ENCODE measurements around the gene ZDHHC18. TPM values are rescaled to one million over a fixed set of nuclear protein-coding genes. Genes with fewer than 3 reads are reported as not detected.

ZDHHC18 gene
- total RNA-seq, 1 donor from 2014 or later = 30.4 TPM

DNA sequence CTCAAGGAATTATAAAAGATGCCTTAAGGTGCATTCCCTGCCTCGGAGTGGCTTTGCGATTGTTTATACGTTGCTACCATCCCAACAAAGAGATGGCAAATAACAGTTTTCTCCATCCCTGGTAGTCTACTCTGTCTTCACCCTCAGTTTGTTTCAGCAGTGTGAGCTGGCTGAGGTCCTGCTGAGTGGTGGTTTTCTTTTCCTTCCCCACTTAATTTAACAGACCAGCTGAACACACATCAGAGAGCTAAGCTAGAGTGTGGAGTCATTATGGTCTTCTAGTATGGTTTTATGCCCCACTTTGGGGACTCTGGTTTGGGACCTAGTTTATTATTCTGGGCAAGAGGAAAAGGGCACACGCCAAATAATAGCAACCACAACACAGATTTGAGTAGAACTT lies 36.6 kb upstream of the ZDHHC18 start:
- Mint-ChIP-seq H3K4me3 (no peak overlapping the region), H3K36me3 (peaks cover 9% of the 10 kb centered on the region), H3K27ac (no peak overlapping the region), H3K27me3 (ENCODE audit: insufficient read depth, low read depth) (peaks cover 7% of the 10 kb centered on the region), H3K4me1 (peaks cover 44% of the 10 kb centered on the region), H3K9me3 (no peaks in the 10 kb centered on the region)
- no peaks in the 10 kb centered on the region for H3K36me3 ChIP-seq
- no peak for DNase-seq (ENCODE audit: low spot score)
- no peak overlapping the region for H3K4me2 ChIP-seq
- no peak overlapping the region for H3K9ac ChIP-seq
- no peaks in the 10 kb centered on the region for H3K9me3 ChIP-seq (ENCODE audit: low read depth)
- TF ChIP-seq EZH2phosphoT487 (IDR thresholded peaks at IDR 0.05) = no peak
- TF ChIP-seq EZH2 (IDR thresholded peaks at IDR 0.05) = no peak
- TF ChIP-seq, protein P1, sequence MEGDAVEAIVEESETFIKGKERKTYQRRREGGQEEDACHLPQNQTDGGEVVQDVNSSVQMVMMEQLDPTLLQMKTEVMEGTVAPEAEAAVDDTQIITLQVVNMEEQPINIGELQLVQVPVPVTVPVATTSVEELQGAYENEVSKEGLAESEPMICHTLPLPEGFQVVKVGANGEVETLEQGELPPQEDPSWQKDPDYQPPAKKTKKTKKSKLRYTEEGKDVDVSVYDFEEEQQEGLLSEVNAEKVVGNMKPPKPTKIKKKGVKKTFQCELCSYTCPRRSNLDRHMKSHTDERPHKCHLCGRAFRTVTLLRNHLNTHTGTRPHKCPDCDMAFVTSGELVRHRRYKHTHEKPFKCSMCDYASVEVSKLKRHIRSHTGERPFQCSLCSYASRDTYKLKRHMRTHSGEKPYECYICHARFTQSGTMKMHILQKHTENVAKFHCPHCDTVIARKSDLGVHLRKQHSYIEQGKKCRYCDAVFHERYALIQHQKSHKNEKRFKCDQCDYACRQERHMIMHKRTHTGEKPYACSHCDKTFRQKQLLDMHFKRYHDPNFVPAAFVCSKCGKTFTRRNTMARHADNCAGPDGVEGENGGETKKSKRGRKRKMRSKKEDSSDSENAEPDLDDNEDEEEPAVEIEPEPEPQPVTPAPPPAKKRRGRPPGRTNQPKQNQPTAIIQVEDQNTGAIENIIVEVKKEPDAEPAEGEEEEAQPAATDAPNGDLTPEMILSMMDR (IDR thresholded peaks at IDR 0.05) = no peak
- peaks cover 11% of the 10 kb centered on the region for H3K79me2 ChIP-seq (ENCODE audit: low read depth)
- no peaks in the 10 kb centered on the region for H3K27me3 ChIP-seq
- H3K27ac ChIP-seq = no peak overlapping the region
- no peak overlapping the region for H2AFZ ChIP-seq (replicated peaks)
- peaks cover 25% of the 10 kb centered on the region for H3K4me1 ChIP-seq
- no peaks in the 10 kb centered on the region for H4K20me1 ChIP-seq (ENCODE audit: low read depth)
- no peak overlapping the region for H3K4me3 ChIP-seq
- H3F3A ChIP-seq (ENCODE audit: low read depth) = peaks cover 38% of the 10 kb centered on the region

DNA sequence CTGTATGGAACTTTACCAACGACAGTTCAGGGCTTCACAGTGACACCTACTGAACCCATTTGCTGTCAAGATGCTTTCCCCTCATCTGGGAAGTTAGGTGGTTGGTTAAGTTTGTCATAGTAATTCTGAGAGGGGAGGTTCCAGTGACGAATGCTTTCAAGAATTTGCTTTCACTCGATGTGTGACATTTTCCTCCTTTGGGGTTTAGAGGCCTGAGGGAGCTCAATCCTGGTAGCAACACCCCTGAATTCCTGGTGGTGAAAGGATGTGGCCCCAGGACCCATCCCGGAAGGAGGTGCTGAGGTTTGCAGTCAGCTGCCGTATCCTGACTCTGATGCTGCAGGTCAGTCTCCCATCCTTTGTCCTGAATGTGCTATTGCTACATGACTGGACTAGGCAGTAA lies 35.9 kb upstream of the ZDHHC18 start:
- Histone ChIP-seq H3K27ac (no peak overlapping the region), H4K20me1 (ENCODE audit: low read depth) (no peaks in the 10 kb centered on the region), H3K4me3 (no peak overlapping the region), H3K4me2 (no peak overlapping the region), H3K79me2 (ENCODE audit: low read depth) (peaks cover 11% of the 10 kb centered on the region), H3K4me1 (peaks cover 24% of the 10 kb centered on the region), H3K36me3 (no peaks in the 10 kb centered on the region), H3K9me3 (ENCODE audit: low read depth) (no peaks in the 10 kb centered on the region), H2AFZ (replicated peaks) (no peak overlapping the region), H3K27me3 (no peaks in the 10 kb centered on the region), H3K9ac (peak overlapping the region; percentile 7), H3F3A (ENCODE audit: low read depth) (peaks cover 32% of the 10 kb centered on the region)
- Mint-ChIP-seq H3K4me1 (peaks cover 38% of the 10 kb centered on the region), H3K36me3 (peaks cover 12% of the 10 kb centered on the region), H3K27ac (peak overlapping the region; percentile 80), H3K4me3 (peak overlapping the region; percentile 50), H3K27me3 (ENCODE audit: insufficient read depth, low read depth) (peaks cover 7% of the 10 kb centered on the region), H3K9me3 (no peaks in the 10 kb centered on the region)
- DNase-seq (ENCODE audit: low spot score) = no peak
- TF ChIP-seq EZH2 (IDR thresholded peaks at IDR 0.05) (no peak), EZH2phosphoT487 (IDR thresholded peaks at IDR 0.05) (no peak)
- TF ChIP-seq, protein P1 (IDR thresholded peaks at IDR 0.05) = no peak

DNA sequence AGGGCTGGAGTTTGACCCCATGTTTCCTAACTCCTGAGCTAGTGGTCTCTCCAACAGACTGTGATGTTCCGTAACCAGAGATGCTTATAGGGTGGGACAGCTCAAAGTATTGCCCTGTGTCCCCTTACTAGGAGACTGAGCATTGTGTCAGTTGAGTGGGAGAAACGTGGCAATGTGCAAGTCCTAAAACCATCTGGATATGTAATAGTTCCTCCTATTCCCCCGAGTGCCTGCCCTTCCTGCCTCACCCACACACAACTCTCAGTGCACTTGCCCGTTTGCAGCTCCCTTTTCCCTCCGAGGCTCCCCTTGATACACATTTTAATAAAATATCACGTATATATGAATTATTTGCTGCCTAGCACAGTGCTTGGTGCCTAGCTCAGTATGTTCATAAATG lies 35.3 kb upstream of the ZDHHC18 start:
- Histone ChIP-seq H3K4me3 (no peak overlapping the region), H3K27ac (no peak overlapping the region), H4K20me1 (ENCODE audit: low read depth) (no peaks in the 10 kb centered on the region), H3F3A (ENCODE audit: low read depth) (peaks cover 26% of the 10 kb centered on the region), H3K27me3 (no peaks in the 10 kb centered on the region), H3K4me1 (peaks cover 18% of the 10 kb centered on the region), H2AFZ (replicated peaks) (no peak overlapping the region), H3K9ac (no peak overlapping the region), H3K79me2 (ENCODE audit: low read depth) (peaks cover 11% of the 10 kb centered on the region), H3K9me3 (ENCODE audit: low read depth) (no peaks in the 10 kb centered on the region), H3K36me3 (no peaks in the 10 kb centered on the region), H3K4me2 (no peak overlapping the region)
- H3K4me1 Mint-ChIP-seq = peaks cover 32% of the 10 kb centered on the region
- TF ChIP-seq EZH2 (IDR thresholded peaks at IDR 0.05) (no peak), EZH2phosphoT487 (IDR thresholded peaks at IDR 0.05) (no peak)
- TF ChIP-seq, protein P1 (IDR thresholded peaks at IDR 0.05) = no peak
- no peak overlapping the region for H3K4me3 Mint-ChIP-seq
- H3K36me3 Mint-ChIP-seq = peaks cover 12% of the 10 kb centered on the region
- peaks cover 7% of the 10 kb centered on the region for H3K27me3 Mint-ChIP-seq (ENCODE audit: insufficient read depth, low read depth)
- no peak for DNase-seq (ENCODE audit: low spot score)
- no peaks in the 10 kb centered on the region for H3K9me3 Mint-ChIP-seq
- H3K27ac Mint-ChIP-seq = no peak overlapping the region
